Measurements from ENCODE around the gene CLEC20A.

Gene CLEC20A

DNA sequence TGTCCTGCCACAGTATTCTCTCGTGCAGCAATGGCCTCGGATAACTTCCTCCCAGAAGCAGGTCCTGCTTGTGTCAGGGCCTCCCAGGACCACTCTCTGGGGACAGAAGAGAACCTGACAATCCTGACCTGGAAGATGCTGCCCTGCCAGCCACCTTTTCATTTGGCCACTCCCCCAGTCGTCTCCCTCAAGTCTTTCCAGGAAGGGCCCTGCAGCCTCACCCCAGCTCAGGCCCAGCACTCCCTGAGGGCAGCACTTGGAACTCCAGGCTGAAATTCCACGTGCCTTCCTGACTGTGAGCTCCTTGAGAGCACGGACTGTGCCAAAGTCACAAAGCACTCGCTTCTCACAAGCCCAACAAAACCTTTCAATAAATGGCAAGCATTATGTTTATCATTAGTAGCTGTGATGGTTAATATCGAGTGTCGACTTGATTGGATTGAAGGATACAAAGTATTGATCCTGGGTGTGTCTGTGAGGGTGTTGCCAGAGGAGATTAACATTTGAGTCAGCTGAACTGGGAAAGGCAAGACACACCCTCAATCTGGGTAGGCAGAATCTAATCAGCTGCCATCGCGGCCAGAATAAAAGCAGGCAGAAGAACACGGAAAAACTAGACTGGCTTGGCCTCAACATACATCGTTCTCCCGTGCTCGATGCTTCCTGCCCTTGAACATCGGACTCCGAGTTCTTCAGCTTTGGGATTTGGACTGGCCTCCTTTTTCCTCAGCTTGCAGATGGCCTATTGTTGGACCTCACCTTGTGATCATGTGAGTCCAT, 2.3 kb upstream of the CLEC20A start:
- no peaks in the 10 kb centered on the region for H3F3A ChIP-seq (ENCODE audit: insufficient read depth, low read length)
- H3K36me3 ChIP-seq (replicated peaks; ENCODE audit: insufficient read depth, low read length) = no peaks in the 10 kb centered on the region
- no peak overlapping the region for H3K4me3 ChIP-seq (ENCODE audit: low read length)
- no peaks in the 10 kb centered on the region for H3K9me2 ChIP-seq (replicated peaks; ENCODE audit: insufficient read depth, low read length)
- H3K4me2 ChIP-seq (ENCODE audit: low read depth, low read length) = no peak overlapping the region
- H3K4me1 ChIP-seq (ENCODE audit: low read length) = no peaks in the 10 kb centered on the region
- H3K27ac ChIP-seq (ENCODE audit: low read length) = no peak overlapping the region
- DNase-seq = no peak
- no peak overlapping the region for H2AFZ ChIP-seq (ENCODE audit: low read length)
- H3K9ac ChIP-seq (ENCODE audit: low read length) = no peak overlapping the region
- no peaks in the 10 kb centered on the region for H3K9me3 ChIP-seq (replicated peaks; ENCODE audit: insufficient read depth, low read length)
- H3K27me3 ChIP-seq (replicated peaks; ENCODE audit: insufficient read depth, low read length) = no peaks in the 10 kb centered on the region
- H4K20me1 ChIP-seq (ENCODE audit: insufficient read depth, low read length) = no peaks in the 10 kb centered on the region
- no peaks in the 10 kb centered on the region for H3K79me2 ChIP-seq (ENCODE audit: low read length)
- no peak for TF ChIP-seq EZH2 (optimal IDR thresholded peaks at IDR 0.05; ENCODE audit: low read depth, low read length)
- TF ChIP-seq, protein P1, sequence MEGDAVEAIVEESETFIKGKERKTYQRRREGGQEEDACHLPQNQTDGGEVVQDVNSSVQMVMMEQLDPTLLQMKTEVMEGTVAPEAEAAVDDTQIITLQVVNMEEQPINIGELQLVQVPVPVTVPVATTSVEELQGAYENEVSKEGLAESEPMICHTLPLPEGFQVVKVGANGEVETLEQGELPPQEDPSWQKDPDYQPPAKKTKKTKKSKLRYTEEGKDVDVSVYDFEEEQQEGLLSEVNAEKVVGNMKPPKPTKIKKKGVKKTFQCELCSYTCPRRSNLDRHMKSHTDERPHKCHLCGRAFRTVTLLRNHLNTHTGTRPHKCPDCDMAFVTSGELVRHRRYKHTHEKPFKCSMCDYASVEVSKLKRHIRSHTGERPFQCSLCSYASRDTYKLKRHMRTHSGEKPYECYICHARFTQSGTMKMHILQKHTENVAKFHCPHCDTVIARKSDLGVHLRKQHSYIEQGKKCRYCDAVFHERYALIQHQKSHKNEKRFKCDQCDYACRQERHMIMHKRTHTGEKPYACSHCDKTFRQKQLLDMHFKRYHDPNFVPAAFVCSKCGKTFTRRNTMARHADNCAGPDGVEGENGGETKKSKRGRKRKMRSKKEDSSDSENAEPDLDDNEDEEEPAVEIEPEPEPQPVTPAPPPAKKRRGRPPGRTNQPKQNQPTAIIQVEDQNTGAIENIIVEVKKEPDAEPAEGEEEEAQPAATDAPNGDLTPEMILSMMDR (IDR thresholded peaks at IDR 0.05; ENCODE audit: low read length) = no peak
- no peak for TF ChIP-seq EZH2phosphoT487 (IDR thresholded peaks at IDR 0.05; ENCODE audit: low read length)

DNA sequence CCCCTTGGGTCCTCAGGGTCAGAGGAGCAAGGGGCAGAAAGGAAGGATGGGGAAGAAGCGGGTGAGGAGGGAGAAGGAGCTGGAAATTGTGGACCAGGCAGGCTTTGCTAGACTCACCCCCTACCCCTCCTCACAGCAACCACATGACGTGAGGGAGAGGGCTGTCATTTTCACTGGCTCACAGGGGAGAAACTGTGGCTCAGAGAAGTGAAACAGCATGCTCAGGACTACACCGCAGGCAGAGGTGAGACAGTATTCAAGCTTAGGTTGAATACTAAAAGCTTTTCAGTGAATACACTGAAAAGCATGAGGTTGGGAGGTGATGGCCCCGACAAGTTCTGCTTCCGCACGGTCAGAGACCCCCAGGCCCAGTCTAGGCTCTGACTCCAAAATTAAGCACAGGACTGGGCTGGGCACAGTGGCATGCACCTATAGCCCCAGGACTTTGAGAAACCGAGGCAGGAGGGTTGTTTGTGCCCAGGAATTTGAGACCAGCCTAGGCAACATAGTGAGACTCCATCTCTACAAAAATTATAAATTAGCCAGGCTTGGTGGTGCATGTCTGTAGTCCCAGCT, 1.2 kb upstream of the CLEC20A start:
- H3K4me1 ChIP-seq (ENCODE audit: low read length) = no peaks in the 10 kb centered on the region
- H4K20me1 ChIP-seq (ENCODE audit: insufficient read depth, low read length) = no peaks in the 10 kb centered on the region
- no peaks in the 10 kb centered on the region for H3K9me3 ChIP-seq (replicated peaks; ENCODE audit: insufficient read depth, low read length)
- no peak for DNase-seq
- no peak overlapping the region for H3K27ac ChIP-seq (ENCODE audit: low read length)
- H3K79me2 ChIP-seq (ENCODE audit: low read length) = no peaks in the 10 kb centered on the region
- H3K36me3 ChIP-seq (replicated peaks; ENCODE audit: insufficient read depth, low read length) = no peaks in the 10 kb centered on the region
- no peak overlapping the region for H3K4me3 ChIP-seq (ENCODE audit: low read length)
- H3F3A ChIP-seq (ENCODE audit: insufficient read depth, low read length) = no peaks in the 10 kb centered on the region
- H2AFZ ChIP-seq (ENCODE audit: low read length) = no peak overlapping the region
- no peak overlapping the region for H3K4me2 ChIP-seq (ENCODE audit: low read depth, low read length)
- H3K27me3 ChIP-seq (replicated peaks; ENCODE audit: insufficient read depth, low read length) = no peaks in the 10 kb centered on the region
- H3K9me2 ChIP-seq (replicated peaks; ENCODE audit: insufficient read depth, low read length) = no peaks in the 10 kb centered on the region
- no peak overlapping the region for H3K9ac ChIP-seq (ENCODE audit: low read length)
- no peak for TF ChIP-seq EZH2phosphoT487 (IDR thresholded peaks at IDR 0.05; ENCODE audit: low read length)
- TF ChIP-seq, protein P1 (IDR thresholded peaks at IDR 0.05; ENCODE audit: low read length) = no peak
- TF ChIP-seq EZH2 (optimal IDR thresholded peaks at IDR 0.05; ENCODE audit: low read depth, low read length) = no peak

DNA sequence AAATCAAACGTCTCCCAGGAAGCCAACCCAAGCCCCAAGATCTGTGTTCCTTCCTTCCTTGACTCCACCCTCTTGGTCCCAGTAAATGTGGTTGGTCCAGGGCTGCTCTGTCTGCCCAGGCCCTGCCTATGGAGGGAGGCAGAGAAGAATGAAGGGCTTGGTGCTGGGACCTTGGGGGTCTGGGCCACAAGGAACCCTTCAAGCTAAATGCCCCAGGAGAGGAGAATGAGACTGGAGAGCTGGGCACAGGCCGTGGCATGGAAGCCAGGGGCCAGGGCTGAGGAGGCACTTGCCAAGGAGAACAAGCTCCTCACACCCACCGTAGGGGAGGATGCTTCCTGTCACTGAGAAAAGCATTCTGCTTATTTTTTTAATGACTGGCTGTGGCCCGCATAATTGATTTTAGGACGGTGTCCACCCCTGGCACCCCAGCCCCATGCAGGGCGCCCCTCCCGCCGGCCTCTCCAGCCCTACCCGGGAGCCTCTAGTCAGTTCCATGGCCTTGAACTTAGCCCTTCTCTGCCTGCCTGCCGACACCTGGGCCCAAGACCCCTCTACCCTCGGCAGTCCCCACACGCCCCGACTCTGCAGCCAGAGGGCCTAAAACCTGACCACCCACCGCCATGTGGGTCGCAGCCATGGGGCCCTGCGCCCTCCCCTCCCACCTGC, 889 bp downstream of the CLEC20A start:
- TF ChIP-seq, protein P1 (IDR thresholded peaks at IDR 0.05; ENCODE audit: low read length) = no peak
- TF ChIP-seq EZH2phosphoT487 (IDR thresholded peaks at IDR 0.05; ENCODE audit: low read length) (no peak), EZH2 (optimal IDR thresholded peaks at IDR 0.05; ENCODE audit: low read depth, low read length) (no peak)
- no peak overlapping the region for H3K4me2 ChIP-seq (ENCODE audit: low read depth, low read length)
- H3K9ac ChIP-seq (ENCODE audit: low read length) = no peak overlapping the region
- H3K4me3 ChIP-seq (ENCODE audit: low read length) = no peak overlapping the region
- H3K79me2 ChIP-seq (ENCODE audit: low read length) = no peaks in the 10 kb centered on the region
- no peak for DNase-seq
- no peaks in the 10 kb centered on the region for H3K9me2 ChIP-seq (replicated peaks; ENCODE audit: insufficient read depth, low read length)
- H3K36me3 ChIP-seq (replicated peaks; ENCODE audit: insufficient read depth, low read length) = no peaks in the 10 kb centered on the region
- H4K20me1 ChIP-seq (ENCODE audit: insufficient read depth, low read length) = no peaks in the 10 kb centered on the region
- no peak overlapping the region for H3K27ac ChIP-seq (ENCODE audit: low read length)
- no peaks in the 10 kb centered on the region for H3F3A ChIP-seq (ENCODE audit: insufficient read depth, low read length)
- no peaks in the 10 kb centered on the region for H3K9me3 ChIP-seq (replicated peaks; ENCODE audit: insufficient read depth, low read length)
- no peak overlapping the region for H2AFZ ChIP-seq (ENCODE audit: low read length)
- H3K4me1 ChIP-seq (ENCODE audit: low read length) = no peaks in the 10 kb centered on the region
- H3K27me3 ChIP-seq (replicated peaks; ENCODE audit: insufficient read depth, low read length) = no peaks in the 10 kb centered on the region

Data from MM.1S (cell line).